Kidney tubule cell (primary cell): Measurements from ENCODE around the gene GSTM1.
"Not testable (repeated sequence)": the region's sequence is repeated elsewhere in the genome, so short reads cannot be mapped to it uniquely, and the experiment has no call there.

Source experiments
- DNase-seq: peaks from one replicate; pipeline ENCODE4 v3.0.0-alpha.2; 2018; ENCODE audit warnings: low spot score

GSTM1 gene

GRCh38 chr1:109660691-109661026, 27.0 kb upstream of the GSTM1 start:
- not testable (repeated sequence) for DNase-seq

DNA sequence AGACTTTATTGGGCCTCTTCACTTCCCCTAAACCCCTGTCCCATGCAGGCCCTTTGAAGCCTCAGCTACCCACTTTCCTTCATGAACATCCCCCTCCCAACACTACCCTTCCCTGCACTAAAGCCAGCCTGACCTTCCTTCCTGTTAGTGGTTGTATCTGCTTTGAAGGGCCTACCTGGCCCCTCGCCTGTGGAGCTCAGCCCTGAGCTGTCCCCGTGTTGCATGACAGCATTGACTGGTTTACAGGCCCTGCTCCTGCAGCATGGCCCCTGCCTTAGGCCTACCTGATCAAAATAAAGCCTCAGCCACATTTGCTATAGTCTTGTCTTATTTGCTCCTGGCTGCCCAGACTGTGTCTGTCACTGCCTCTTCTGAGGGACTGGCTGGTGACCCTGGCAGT, 26.2 kb upstream of the GSTM1 start:
- DNase-seq: no peak

DNA sequence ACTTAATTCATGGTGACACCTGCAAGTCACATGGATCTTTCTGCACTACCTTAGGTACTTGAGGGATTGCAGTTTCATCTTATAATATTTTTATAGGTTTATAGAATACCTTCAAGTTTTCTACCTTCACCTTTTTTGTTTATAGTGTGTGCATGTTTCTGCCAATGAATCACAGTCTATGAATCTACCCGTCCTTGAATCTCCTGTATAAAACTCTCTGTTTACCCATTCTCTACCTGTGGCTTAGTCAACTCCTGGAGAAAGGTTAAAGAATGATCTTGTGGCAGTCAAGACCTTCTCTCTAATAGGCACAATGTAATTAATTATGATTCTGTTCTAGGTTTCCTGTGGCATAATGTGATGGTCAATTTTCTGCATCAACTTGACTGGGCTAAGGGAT, 22.9 kb upstream of the GSTM1 start:
- DNase-seq: no peak

GRCh38 chr1:109667452-109668122, 20.0 kb upstream of the GSTM1 start, which contains the start of gene GSTM2:
TSS of gene GSTM2 (plus strand) at chr1:109668057. CDS start at chr1:109668116, 59 bp downstream.
- DNase-seq: peak; percentile 66

- DNase-seq: peak; percentile 1
These were observed 19.4 kb upstream of the GSTM1 start for GRCh38 chr1:109668123-109668775.

- peak; percentile 0 for DNase-seq
These were observed 18.2 kb upstream of the GSTM1 start for GRCh38 chr1:109669246-109669948.

DNA sequence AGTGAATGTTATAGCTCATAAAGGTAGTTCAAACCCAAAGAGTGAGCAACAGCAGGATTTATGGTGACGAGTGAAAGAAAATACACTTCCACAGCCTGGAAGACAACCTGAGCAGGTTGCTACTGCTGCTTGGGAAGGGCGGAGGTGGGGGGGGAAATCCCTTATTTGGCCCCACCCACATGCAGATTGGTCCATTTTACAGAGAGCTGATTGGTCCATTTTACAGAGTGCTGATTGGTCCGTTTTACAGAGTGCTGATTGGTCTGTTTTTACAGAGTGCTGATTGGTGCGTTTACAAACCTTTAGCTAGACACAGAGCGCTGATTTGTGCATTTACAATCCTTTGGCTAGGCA, 17.7 kb upstream of the GSTM1 start:
- peak; percentile 0 for DNase-seq

- DNase-seq: peak; percentile 0
These were observed 16.6 kb upstream of the GSTM1 start for GRCh38 chr1:109671067-109671466.

- DNase-seq: not testable (repeated sequence)
These were observed 13.8 kb upstream of the GSTM1 start for GRCh38 chr1:109673861-109674260.

- DNase-seq: peak; percentile 0
These were observed 10.8 kb upstream of the GSTM1 start for GRCh38 chr1:109676683-109677381.

- no peak for DNase-seq
These were observed 10.2 kb upstream of the GSTM1 start for GRCh38 chr1:109677459-109677858.

DNA sequence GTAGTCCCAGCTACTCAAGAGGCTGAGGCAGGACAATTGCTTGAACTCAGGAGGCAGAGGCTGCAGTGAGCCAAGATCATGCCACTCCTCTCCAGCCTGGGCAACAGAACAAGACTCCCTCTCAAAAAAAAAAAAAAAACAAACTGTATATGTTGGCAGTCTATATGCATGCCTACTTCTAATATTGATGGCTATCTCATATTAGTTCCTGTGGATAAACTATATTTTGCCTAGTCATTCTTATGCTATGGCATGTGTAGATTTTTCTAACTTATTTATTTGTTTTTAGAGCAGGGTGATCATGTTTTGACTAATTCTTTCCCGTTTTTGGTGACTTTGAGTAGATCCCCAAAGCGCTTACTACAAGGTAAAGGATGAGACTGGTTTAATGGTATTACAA, 9.0 kb upstream of the GSTM1 start:
- not testable (repeated sequence) for DNase-seq

GRCh38 chr1:109684777-109685176, 2.8 kb upstream of the GSTM1 start:
- not testable (repeated sequence) for DNase-seq

GRCh38 chr1:109685399-109685798, 2.2 kb upstream of the GSTM1 start:
- not testable (repeated sequence) for DNase-seq

GRCh38 chr1:109685890-109686289, 1.7 kb upstream of the GSTM1 start:
- not testable (repeated sequence) for DNase-seq

DNA sequence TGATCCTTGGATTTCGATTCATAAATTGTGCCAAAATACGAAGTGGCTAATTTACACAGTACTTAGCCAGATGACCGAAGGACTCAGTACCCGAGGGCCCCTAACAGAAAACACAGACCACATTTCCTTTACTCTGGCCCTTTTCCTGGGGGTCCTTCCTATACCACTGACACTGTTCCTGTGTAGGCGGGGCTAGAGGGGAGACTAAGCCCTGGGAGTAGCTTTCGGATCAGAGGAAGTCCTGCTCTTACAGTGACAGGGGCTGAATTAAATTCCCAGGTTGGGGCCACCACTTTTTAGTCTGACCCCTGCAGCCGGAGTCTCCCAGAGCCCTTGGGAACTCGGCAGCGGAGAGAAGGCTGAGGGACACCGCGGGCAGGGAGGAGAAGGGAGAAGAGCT, 508 bp upstream of the GSTM1 start:
- DNase-seq: not testable (repeated sequence)

GRCh38 chr1:109689844-109690405, 2.3 kb downstream of the GSTM1 start:
- DNase-seq: no peak

- DNase-seq: no peak
These were observed 4.1 kb downstream of the GSTM1 start for GRCh38 chr1:109691759-109692158.

GRCh38 chr1:109694400-109694799, 6.8 kb downstream of the GSTM1 start:
- not testable (repeated sequence) for DNase-seq

- not testable (repeated sequence) for DNase-seq
These were observed 7.5 kb downstream of the GSTM1 start for GRCh38 chr1:109695138-109695537.

GRCh38 chr1:109697066-109697465, 9.4 kb downstream of the GSTM1 start:
- DNase-seq: no peak

- DNase-seq: not testable (repeated sequence)
These were observed 10.2 kb downstream of the GSTM1 start for GRCh38 chr1:109697861-109698260.
